WTC11 (cell line): Measurements from ENCODE around the gene GRK2.

Experiments
- CTCF ChIP-seq: fragments of 200-600 bp; IDR thresholded peaks from 2 replicates; pipeline ENCODE4 v1.8.0; 2022; ENCODE audit warnings: antibody characterized with exemption
- E2F1 ChIP-seq: sonication (generic); formaldehyde crosslinking; IDR thresholded peaks from 2 replicates; pipeline ENCODE4 v1.8.0; 2022; ENCODE audit warnings: mild to moderate bottlenecking, missing genetic modification reagents
- FOXP4 ChIP-seq: sonication (generic); formaldehyde crosslinking; IDR thresholded peaks from 2 replicates; pipeline ENCODE4 v1.8.0; 2022; ENCODE audit warnings: mild to moderate bottlenecking, missing genetic modification reagents
- HMGXB4 ChIP-seq: sonication (generic); formaldehyde crosslinking; IDR thresholded peaks from 2 replicates; pipeline ENCODE4 v1.8.1; 2023; ENCODE audit warnings: mild to moderate bottlenecking, moderate library complexity, missing genetic modification reagents
- IRF2 ChIP-seq: sonication (generic); formaldehyde crosslinking; IDR thresholded peaks from 2 replicates; pipeline ENCODE4 v1.8.0; 2022; ENCODE audit warnings: low read depth, missing genetic modification reagents, borderline replicate concordance
- JAZF1 ChIP-seq: fragments of 250-450 bp; sonication (Bioruptor Pico); IDR thresholded peaks from 2 replicates; pipeline ENCODE4 v1.9.0; 2021; ENCODE audit warnings: moderate library complexity, mild to moderate bottlenecking, inconsistent platforms
- JUN ChIP-seq: sonication (generic); formaldehyde crosslinking; IDR thresholded peaks from 2 replicates; pipeline ENCODE4 v1.8.0; 2023; ENCODE audit warnings: mild to moderate bottlenecking, missing genetic modification reagents
- OVOL2 ChIP-seq: fragments of 250-450 bp; sonication (Bioruptor Pico); IDR thresholded peaks from 2 replicates; pipeline ENCODE4 v1.9.0; 2021; ENCODE audit warnings: mild to moderate bottlenecking, borderline replicate concordance
- TCF7 ChIP-seq: sonication (generic); formaldehyde crosslinking; IDR thresholded peaks from 2 replicates; pipeline ENCODE4 v1.8.0; 2022; ENCODE audit warnings: mild to moderate bottlenecking, low read depth, missing genetic modification reagents, moderate library complexity
- TF ChIP-seq, protein P1 (sequence below): sonication (generic); formaldehyde crosslinking; IDR thresholded peaks from 2 replicates; pipeline ENCODE4 v1.8.0; 2022; ENCODE audit warnings: mild to moderate bottlenecking, missing genetic modification reagents
- TF ChIP-seq, protein P2 (sequence below): sonication (generic); formaldehyde crosslinking; conservative IDR thresholded peaks from 2 replicates; pipeline ENCODE4 v1.8.1; 2022; ENCODE audit warnings: mild to moderate bottlenecking, missing genetic modification reagents
- TF ChIP-seq, protein P3 (sequence below): sonication (generic); formaldehyde crosslinking; IDR thresholded peaks from 2 replicates; pipeline ENCODE4 v1.8.1; 2022; ENCODE audit warnings: low read depth, missing genetic modification reagents, borderline replicate concordance

DNA sequence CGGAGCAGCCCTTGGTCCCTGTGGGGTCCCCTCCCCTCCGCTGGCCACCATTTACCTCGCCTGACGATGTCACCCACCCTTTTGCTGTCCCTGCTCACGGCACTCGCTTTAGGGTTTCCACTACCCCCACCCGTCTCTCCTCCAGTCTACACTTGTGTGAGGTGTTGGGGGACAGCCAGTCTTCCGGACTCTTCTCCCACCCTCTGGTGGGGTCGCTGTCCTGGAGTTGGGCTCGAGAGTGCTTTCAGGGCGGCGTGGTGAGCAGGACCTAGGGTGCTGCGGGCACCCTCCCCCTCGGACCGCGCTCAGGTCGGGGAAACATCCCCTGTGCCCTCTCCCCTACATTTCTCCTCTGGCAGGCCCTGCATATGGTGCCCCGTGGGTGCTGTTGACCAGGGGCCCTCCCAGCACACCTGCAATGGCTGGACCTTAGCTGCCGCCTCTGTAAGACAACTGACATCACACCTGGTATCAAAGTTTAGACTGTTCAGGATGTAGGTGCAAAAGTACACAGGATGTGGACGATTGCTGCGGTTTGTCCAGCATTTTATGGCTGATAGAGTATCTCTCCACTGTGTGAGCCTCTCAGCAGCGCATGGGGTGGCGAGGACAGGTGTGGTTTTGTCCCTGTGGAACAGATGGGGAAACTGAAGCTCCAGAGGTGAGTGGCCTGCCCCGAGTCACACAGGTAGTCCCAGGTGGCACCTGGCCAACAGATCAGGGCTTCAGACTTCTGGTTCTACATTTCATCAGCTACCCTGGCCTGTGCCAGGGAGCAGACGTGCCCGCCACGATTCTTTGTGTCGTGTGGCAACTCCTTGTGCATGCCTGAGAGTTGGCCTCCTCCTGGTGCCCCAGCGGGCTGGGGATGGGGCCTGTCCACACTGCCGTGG is 1.2 kb downstream of the GRK2 start:
- TF ChIP-seq CTCF: no peak
- TF ChIP-seq FOXP4 (CRISPR knock-in tag): no peak
- no peak for TF ChIP-seq E2F1
- no peak for TF ChIP-seq OVOL2 (CRISPR knock-in tag)
- TF ChIP-seq, protein P1, sequence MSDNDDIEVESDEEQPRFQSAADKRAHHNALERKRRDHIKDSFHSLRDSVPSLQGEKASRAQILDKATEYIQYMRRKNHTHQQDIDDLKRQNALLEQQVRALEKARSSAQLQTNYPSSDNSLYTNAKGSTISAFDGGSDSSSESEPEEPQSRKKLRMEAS (CRISPR knock-in tag): no peak
- TF ChIP-seq, protein P2, sequence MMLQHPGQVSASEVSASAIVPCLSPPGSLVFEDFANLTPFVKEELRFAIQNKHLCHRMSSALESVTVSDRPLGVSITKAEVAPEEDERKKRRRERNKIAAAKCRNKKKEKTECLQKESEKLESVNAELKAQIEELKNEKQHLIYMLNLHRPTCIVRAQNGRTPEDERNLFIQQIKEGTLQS (CRISPR knock-in tag): no peak
- no peak for TF ChIP-seq TCF7 (CRISPR knock-in tag)
- no peak for TF ChIP-seq JUN
- no peak for TF ChIP-seq JAZF1 (CRISPR knock-in tag)
- no peak; the same call in 1 of the 2 replicates for TF ChIP-seq HMGXB4 (CRISPR knock-in tag)
- TF ChIP-seq IRF2: no peak
- TF ChIP-seq, protein P3, sequence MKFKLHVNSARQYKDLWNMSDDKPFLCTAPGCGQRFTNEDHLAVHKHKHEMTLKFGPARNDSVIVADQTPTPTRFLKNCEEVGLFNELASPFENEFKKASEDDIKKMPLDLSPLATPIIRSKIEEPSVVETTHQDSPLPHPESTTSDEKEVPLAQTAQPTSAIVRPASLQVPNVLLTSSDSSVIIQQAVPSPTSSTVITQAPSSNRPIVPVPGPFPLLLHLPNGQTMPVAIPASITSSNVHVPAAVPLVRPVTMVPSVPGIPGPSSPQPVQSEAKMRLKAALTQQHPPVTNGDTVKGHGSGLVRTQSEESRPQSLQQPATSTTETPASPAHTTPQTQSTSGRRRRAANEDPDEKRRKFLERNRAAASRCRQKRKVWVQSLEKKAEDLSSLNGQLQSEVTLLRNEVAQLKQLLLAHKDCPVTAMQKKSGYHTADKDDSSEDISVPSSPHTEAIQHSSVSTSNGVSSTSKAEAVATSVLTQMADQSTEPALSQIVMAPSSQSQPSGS (CRISPR knock-in tag): no peak
